Neural cell (in vitro differentiated cells): Measurements from ENCODE around the gene EXOC4. TPM values are rescaled to one million over a fixed set of nuclear protein-coding genes. Genes with fewer than 3 reads are reported as not detected.

Experiments used
- H2AFZ ChIP-seq: fragments of 200-600, 300-800 bp; sonication (generic), shearing (Covaris generic); 2 replicates; pipeline ENCODE4 v1.6.0; 2014; ENCODE audit warnings: low read depth, mild to moderate bottlenecking, antibody characterized with exemption, low read length, moderate library complexity
- H3F3A ChIP-seq: fragments of 200-600 bp; shearing (Covaris generic); 2 replicates; pipeline ENCODE4 v1.6.1; 2016; ENCODE audit warnings: mild to moderate bottlenecking, moderate library complexity, mixed read lengths, antibody characterized with exemption, low read length; ENCODE audit not compliant: insufficient read depth, poor library complexity, severe bottlenecking
- H3K27ac ChIP-seq: fragments of 200-600, 300-800 bp; sonication (generic), shearing (Covaris generic); 2 replicates; pipeline ENCODE4 v1.5.1; 2014; ENCODE audit warnings: mild to moderate bottlenecking, low read length, moderate library complexity
- H3K27me3 ChIP-seq: fragments of 300-800, 200-600 bp; sonication (generic), shearing (Covaris generic); 2 replicates; pipeline ENCODE4 v1.6.0; 2014; ENCODE audit warnings: mild to moderate bottlenecking, low read depth, low read length, moderate library complexity; ENCODE audit not compliant: insufficient read depth
- H3K36me3 ChIP-seq: fragments of 300-800, 200-600 bp; sonication (generic), shearing (Covaris generic); 2 replicates; pipeline ENCODE4 v1.5.1; 2014; ENCODE audit warnings: mild to moderate bottlenecking, antibody characterized with exemption, low read length, moderate library complexity; ENCODE audit not compliant: insufficient read depth
- H3K4me2 ChIP-seq: fragments of 300-800, 200-600 bp; sonication (generic), shearing (Covaris generic); 2 replicates; pipeline ENCODE4 v1.6.0; 2014; ENCODE audit warnings: mild to moderate bottlenecking, low read length
- H3K4me3 ChIP-seq: fragments of 300-800, 200-600 bp; sonication (generic), shearing (Covaris generic); 2 replicates; pipeline ENCODE4 v1.5.1; 2014; ENCODE audit warnings: mild to moderate bottlenecking, low read length, moderate library complexity
- H3K79me2 ChIP-seq: fragments of 200-600 bp; shearing (Covaris generic); replicated peaks from 2 replicates; pipeline ENCODE4 v1.6.0; 2014; ENCODE audit warnings: mild to moderate bottlenecking, low read length, moderate library complexity; ENCODE audit not compliant: insufficient read depth
- H3K9ac ChIP-seq: fragments of 300-800, 200-600 bp; sonication (generic), shearing (Covaris generic); 2 replicates; pipeline ENCODE4 v1.6.1; 2016; ENCODE audit warnings: mild to moderate bottlenecking, low read length, mixed read lengths
- H3K9me2 ChIP-seq: fragments of 200-600 bp; shearing (Covaris generic); 2 replicates; pipeline ENCODE4 v1.6.1; 2016; ENCODE audit warnings: mild to moderate bottlenecking, low read length, mixed read lengths; ENCODE audit not compliant: insufficient read depth
- H3K9me3 ChIP-seq: fragments of 200-600, 300-800 bp; sonication (generic), shearing (Covaris generic); 2 replicates; pipeline ENCODE4 v1.6.1; 2016; ENCODE audit warnings: mild to moderate bottlenecking, mixed run types, low read length, moderate library complexity, mixed read lengths
- H4K20me1 ChIP-seq: fragments of 200-600 bp; shearing (Covaris generic); 2 replicates; pipeline ENCODE4 v1.6.1; 2016; ENCODE audit warnings: mild to moderate bottlenecking, mixed run types; ENCODE audit not compliant: insufficient read depth
- CTCF ChIP-seq: fragments of 450-650 bp; IDR thresholded peaks from 2 replicates; pipeline ENCODE4 v1.5.1; 2014; ENCODE audit warnings: antibody characterized with exemption, mild to moderate bottlenecking, moderate library complexity; ENCODE audit not compliant: poor library complexity, severe bottlenecking
- EP300 ChIP-seq: fragments of 450-650 bp; conservative IDR thresholded peaks from 2 replicates; pipeline ENCODE4 v1.6.1; 2014; ENCODE audit warnings: antibody characterized with exemption, mild to moderate bottlenecking, moderate library complexity; ENCODE audit not compliant: poor library complexity, severe bottlenecking
- EZH2 ChIP-seq: fragments of 200-600, 300-800 bp; shearing (Covaris generic), sonication (generic); IDR thresholded peaks from 2 replicates; pipeline ENCODE4 v1.6.1; 2014; ENCODE audit warnings: antibody characterized with exemption, low read length, borderline replicate concordance, mild to moderate bottlenecking; ENCODE audit not compliant: insufficient read depth, poor library complexity, severe bottlenecking
- MXI1 ChIP-seq: fragments of 450-650 bp; conservative IDR thresholded peaks from 2 replicates; pipeline ENCODE4 v1.6.1; 2014; ENCODE audit warnings: antibody characterized with exemption, mild to moderate bottlenecking; ENCODE audit not compliant: poor library complexity, severe bottlenecking
- POLR2AphosphoS5 ChIP-seq: IDR thresholded peaks from 2 replicates; pipeline ENCODE4 v1.6.1; 2012
- RAD21 ChIP-seq: fragments of 450-650 bp; conservative IDR thresholded peaks from 2 replicates; pipeline ENCODE4 v1.6.1; 2014; ENCODE audit warnings: antibody characterized with exemption, mild to moderate bottlenecking, moderate library complexity
- REST ChIP-seq: IDR thresholded peaks from 2 replicates; pipeline ENCODE4 v1.6.1; 2012; ENCODE audit warnings: borderline replicate concordance
- SMC3 ChIP-seq: fragments of 450-650 bp; conservative IDR thresholded peaks from 2 replicates; pipeline ENCODE4 v1.6.1; 2014; ENCODE audit warnings: antibody characterized with exemption, mild to moderate bottlenecking, moderate library complexity; ENCODE audit not compliant: poor library complexity
- TAF1 ChIP-seq: IDR thresholded peaks from 2 replicates; pipeline ENCODE4 v1.6.1; 2012; ENCODE audit warnings: low read depth
- polyA plus RNA-seq: library from polyadenylated mRNA; depleted of rRNA; stranded (reverse); fragments of >200 nt; gene quantifications from 2 replicates; pipeline ENCODE4 v1.2.3, GENCODE V29; 2014

Gene EXOC4
- polyA plus RNA-seq, 1 donor from 2014 or later: 36.5 TPM

- no peaks in the 10 kb centered on the region for H4K20me1 ChIP-seq
- H3K4me3 ChIP-seq: no peak overlapping the region
- H3K9me3 ChIP-seq: no peaks in the 10 kb centered on the region
- H3K4me2 ChIP-seq: no peak overlapping the region
- TF ChIP-seq SMC3 (no peak), MXI1 (no peak), REST (no peak), CTCF (no peak), TAF1 (no peak), EZH2 (no peak)
- no peaks in the 10 kb centered on the region for H3K36me3 ChIP-seq
- no peak overlapping the region for H3K27ac ChIP-seq
- H2AFZ ChIP-seq: no peak overlapping the region
- H3K79me2 ChIP-seq: no peaks in the 10 kb centered on the region
- H3K27me3 ChIP-seq: no peaks in the 10 kb centered on the region
- no peaks in the 10 kb centered on the region for H3K9me2 ChIP-seq
- H3K9ac ChIP-seq: no peak overlapping the region
- H3F3A ChIP-seq: no peaks in the 10 kb centered on the region
Measured at GRCh38 chr7:133303931-133304330, 51.1 kb downstream of the EXOC4 start.

- H3F3A ChIP-seq: no peaks in the 10 kb centered on the region
- H3K27me3 ChIP-seq: no peaks in the 10 kb centered on the region
- TF ChIP-seq POLR2AphosphoS5: no peak
- no peak for TF ChIP-seq REST
- no peak for TF ChIP-seq EP300
- TF ChIP-seq RAD21: no peak
- TF ChIP-seq MXI1: no peak
- TF ChIP-seq EZH2: no peak
- no peak for TF ChIP-seq TAF1
- TF ChIP-seq SMC3: no peak
- TF ChIP-seq CTCF: no peak
- H3K27ac ChIP-seq: no peak overlapping the region
- H3K36me3 ChIP-seq: no peaks in the 10 kb centered on the region
- no peaks in the 10 kb centered on the region for H3K9me2 ChIP-seq
- H4K20me1 ChIP-seq: no peaks in the 10 kb centered on the region
- no peak overlapping the region for H3K4me3 ChIP-seq
- H2AFZ ChIP-seq: no peak overlapping the region
- H3K9me3 ChIP-seq: no peaks in the 10 kb centered on the region
- no peaks in the 10 kb centered on the region for H3K79me2 ChIP-seq
- H3K4me2 ChIP-seq: no peak overlapping the region
- H3K9ac ChIP-seq: no peak overlapping the region
Measured at GRCh38 chr7:133309333-133309732, 56.5 kb downstream of the EXOC4 start.
